Karpas-422 (cell line): ENCODE results near the gene RAPGEF2. TPM values are rescaled to one million over a fixed set of nuclear protein-coding genes. Genes with fewer than 3 reads are reported as not detected.
"Not testable (repeated sequence)": the region's sequence is repeated elsewhere in the genome, so short reads cannot be mapped to it uniquely, and the experiment has no call there.

Source experiments
- DNase-seq: peaks from one replicate; pipeline ENCODE4 v3.0.0-alpha.2; 2015
- H2AFZ ChIP-seq: fragments of 200-600 bp; sonication (generic); 2 replicates; pipeline ENCODE4 v1.6.1; 2014; ENCODE audit warnings: antibody characterized with exemption, low read length, mixed read lengths
- H3K27ac ChIP-seq: fragments of 200-600 bp; sonication (generic); 2 replicates; pipeline ENCODE4 v1.5.1; 2014; ENCODE audit warnings: mild to moderate bottlenecking, low read length, moderate library complexity
- H3K27me3 ChIP-seq: fragments of 200-600 bp; sonication (generic); 2 replicates; pipeline ENCODE4 v1.6.1; 2014; ENCODE audit warnings: low read length, mixed read lengths
- H3K36me3 ChIP-seq: fragments of 200-600 bp; sonication (generic); 2 replicates; pipeline ENCODE4 v1.6.1; 2014; ENCODE audit warnings: low read length, mixed read lengths; ENCODE audit not compliant: insufficient read depth
- H3K4me1 ChIP-seq: fragments of 200-600 bp; sonication (generic); 2 replicates; pipeline ENCODE4 v1.6.1; 2014; ENCODE audit warnings: mild to moderate bottlenecking, low read length, mixed read lengths
- H3K4me2 ChIP-seq: fragments of 200-600 bp; sonication (generic); 2 replicates; pipeline ENCODE4 v1.6.1; 2014; ENCODE audit warnings: low read length, low read depth, mild to moderate bottlenecking; ENCODE audit not compliant: poor library complexity, severe bottlenecking
- H3K4me3 ChIP-seq: fragments of 200-600 bp; sonication (generic); 2 replicates; pipeline ENCODE4 v1.5.1; 2014; ENCODE audit warnings: mild to moderate bottlenecking, antibody characterized with exemption, low read length, mixed read lengths
- H3K79me2 ChIP-seq: fragments of 200-600 bp; sonication (generic); 2 replicates; pipeline ENCODE4 v1.6.1; 2014; ENCODE audit warnings: mild to moderate bottlenecking, low read length, mixed read lengths
- H3K9ac ChIP-seq: fragments of 200-600 bp; sonication (generic); 2 replicates; pipeline ENCODE4 v1.6.0; 2014; ENCODE audit warnings: low read length
- H3K9me2 ChIP-seq: fragments of 200-600 bp; sonication (generic), shearing (Covaris generic); replicated peaks from 2 replicates; pipeline ENCODE4 v1.6.0; 2014; ENCODE audit warnings: mild to moderate bottlenecking, low read length, moderate library complexity; ENCODE audit not compliant: insufficient read depth
- H3K9me3 ChIP-seq: fragments of 300-700, 200-600 bp; sonication (generic); 2 replicates; pipeline ENCODE4 v1.6.1; 2014; ENCODE audit warnings: low read length, mixed read lengths
- H4K20me1 ChIP-seq: fragments of 200-600 bp; sonication (generic); 2 replicates; pipeline ENCODE4 v1.6.1; 2014; ENCODE audit warnings: mild to moderate bottlenecking, antibody characterized with exemption, low read length, low read depth; ENCODE audit not compliant: insufficient read depth
- total RNA-seq: library from RNA; depleted of rRNA; stranded (reverse); fragments of >200 nt; shearing (Covaris generic); gene quantifications from 2 replicates; pipeline ENCODE4 v1.2.3, GENCODE V29; 2014; ENCODE audit warnings: low replicate concordance

Gene RAPGEF2
- total RNA-seq, 1 experiment from 2014 or later, result 5.4 TPM

GRCh38 chr4:159177265-159178150 is 74.6 kb downstream of the RAPGEF2 start:
- Histone ChIP-seq H3K27ac (no peak overlapping the region), H3K36me3 (no peaks in the 10 kb centered on the region), H3K4me2 (peak overlapping the region; percentile 21), H3K4me1 (peaks cover 21% of the 10 kb centered on the region), H3K9me2 (no peaks in the 10 kb centered on the region), H3K27me3 (no peaks in the 10 kb centered on the region), H3K79me2 (no peaks in the 10 kb centered on the region), H3K9ac (no peak overlapping the region), H4K20me1 (peaks cover 42% of the 10 kb centered on the region), H3K9me3 (no peaks in the 10 kb centered on the region), H2AFZ (no peak overlapping the region), H3K4me3 (no peak overlapping the region)
- DNase-seq, result no peak

GRCh38 chr4:159178151-159178546 is 75.3 kb downstream of the RAPGEF2 start:
- no peak overlapping the region for H3K9ac ChIP-seq
- H3K79me2 ChIP-seq, result no peaks in the 10 kb centered on the region
- no peak for DNase-seq
- no peak overlapping the region for H2AFZ ChIP-seq
- H4K20me1 ChIP-seq, result peaks cover 36% of the 10 kb centered on the region
- peak overlapping the region; percentile 21 for H3K4me2 ChIP-seq
- H3K4me3 ChIP-seq, result peak overlapping the region; percentile 15; the same call in 1 of the 2 replicates
- H3K9me3 ChIP-seq, result no peaks in the 10 kb centered on the region
- H3K27ac ChIP-seq, result no peak overlapping the region
- no peaks in the 10 kb centered on the region for H3K27me3 ChIP-seq
- H3K9me2 ChIP-seq, result no peaks in the 10 kb centered on the region
- H3K4me1 ChIP-seq, result peaks cover 21% of the 10 kb centered on the region
- no peaks in the 10 kb centered on the region for H3K36me3 ChIP-seq

- peaks cover 33% of the 10 kb centered on the region for H4K20me1 ChIP-seq
- H2AFZ ChIP-seq, result no peak overlapping the region
- H3K4me2 ChIP-seq, result no peak overlapping the region
- H3K27ac ChIP-seq, result no peak overlapping the region
- H3K27me3 ChIP-seq, result no peaks in the 10 kb centered on the region
- no peak for DNase-seq
- H3K79me2 ChIP-seq, result no peaks in the 10 kb centered on the region
- H3K9ac ChIP-seq, result no peak overlapping the region
- H3K4me1 ChIP-seq, result peaks cover 21% of the 10 kb centered on the region
- no peaks in the 10 kb centered on the region for H3K36me3 ChIP-seq
- no peaks in the 10 kb centered on the region for H3K9me2 ChIP-seq
- no peaks in the 10 kb centered on the region for H3K9me3 ChIP-seq
- no peak overlapping the region for H3K4me3 ChIP-seq
Observed at GRCh38 chr4:159178979-159179969, 76.4 kb downstream of the RAPGEF2 start.

- not testable (repeated sequence) for H3K4me1 ChIP-seq, H3K79me2 ChIP-seq
Observed at GRCh38 chr4:159183885-159184605, 81.2 kb downstream of the RAPGEF2 start.

GRCh38 chr4:159185591-159186023 is 82.7 kb downstream of the RAPGEF2 start:
- no peak for DNase-seq
- Histone ChIP-seq H3K36me3 (no peaks in the 10 kb centered on the region), H3K27me3 (no peaks in the 10 kb centered on the region), H3K9ac (no peak overlapping the region), H3K4me3 (no peak overlapping the region), H3K9me3 (no peaks in the 10 kb centered on the region), H2AFZ (no peak overlapping the region), H3K4me2 (no peak overlapping the region), H3K4me1 (no peaks in the 10 kb centered on the region), H3K9me2 (no peaks in the 10 kb centered on the region), H3K79me2 (no peaks in the 10 kb centered on the region), H4K20me1 (peaks cover 6% of the 10 kb centered on the region; the same call in 1 of the 2 replicates), H3K27ac (no peak overlapping the region)

More at GRCh38 chr4:159183885-159184605, 81.2 kb downstream of the RAPGEF2 start:
- H3K4me2 ChIP-seq, H3K27me3 ChIP-seq, H3K4me3 ChIP-seq, DNase-seq, H3K27ac ChIP-seq, H3K36me3 ChIP-seq, H3K9ac ChIP-seq, H3K9me3 ChIP-seq, H2AFZ ChIP-seq, H3K9me2 ChIP-seq: not testable (repeated sequence)
- peaks cover 14% of the 10 kb centered on the region; the same call in 1 of the 2 replicates for H4K20me1 ChIP-seq

- DNase-seq, result no peak
- no peaks in the 10 kb centered on the region for H3K4me1 ChIP-seq
- no peaks in the 10 kb centered on the region for H3K27me3 ChIP-seq
- no peaks in the 10 kb centered on the region for H3K79me2 ChIP-seq
- no peaks in the 10 kb centered on the region for H3K9me2 ChIP-seq
- no peak overlapping the region for H2AFZ ChIP-seq
- H3K36me3 ChIP-seq, result no peaks in the 10 kb centered on the region
- no peak overlapping the region for H3K4me2 ChIP-seq
- H3K9ac ChIP-seq, result no peak overlapping the region
- H3K27ac ChIP-seq, result no peak overlapping the region
- H3K4me3 ChIP-seq, result no peak overlapping the region
- H3K9me3 ChIP-seq, result no peaks in the 10 kb centered on the region
- peaks cover 6% of the 10 kb centered on the region; the same call in 1 of the 2 replicates for H4K20me1 ChIP-seq
Observed at GRCh38 chr4:159188646-159189045, 85.8 kb downstream of the RAPGEF2 start.

- no peak overlapping the region for H3K4me3 ChIP-seq
- H3K4me2 ChIP-seq, result no peak overlapping the region
- no peaks in the 10 kb centered on the region for H4K20me1 ChIP-seq
- DNase-seq, result no peak
- no peaks in the 10 kb centered on the region for H3K79me2 ChIP-seq
- H3K27me3 ChIP-seq, result no peaks in the 10 kb centered on the region
- no peaks in the 10 kb centered on the region for H3K9me3 ChIP-seq
- no peaks in the 10 kb centered on the region for H3K36me3 ChIP-seq
- no peak overlapping the region for H2AFZ ChIP-seq
- H3K9me2 ChIP-seq, result no peaks in the 10 kb centered on the region
- no peaks in the 10 kb centered on the region for H3K4me1 ChIP-seq
- no peak overlapping the region for H3K27ac ChIP-seq
- H3K9ac ChIP-seq, result no peak overlapping the region
Observed at GRCh38 chr4:159190651-159191050, 87.8 kb downstream of the RAPGEF2 start.
